Frontal cortex (tissue), 4 donors: ENCODE measurements around the gene SIM2. TPM values are rescaled to one million over a fixed set of nuclear protein-coding genes. Genes with fewer than 3 reads are reported as not detected.

Experiments
- DNase-seq, 2 donors: peaks; one replicate each; pipeline ENCODE4 v3.0.0; 2012; ENCODE audit warnings: low spot score in 2 of 2
- FAIRE-seq: peaks from 2 replicates; lab custom pipeline; 2012; peaks lifted over from hg19 to GRCh38; lab: Jason Lieb, UNC
- total RNA-seq: library from RNA; depleted of rRNA; stranded (reverse); fragments of >200 nt; gene quantifications from one replicate; pipeline ENCODE4 v1.2.3, GENCODE V29; 2014
- donor health status: control.
- donor health status: control.
- donor health status: control.

Gene SIM2
- total RNA-seq, 1 donor from 2014 or later: not detected

DNA sequence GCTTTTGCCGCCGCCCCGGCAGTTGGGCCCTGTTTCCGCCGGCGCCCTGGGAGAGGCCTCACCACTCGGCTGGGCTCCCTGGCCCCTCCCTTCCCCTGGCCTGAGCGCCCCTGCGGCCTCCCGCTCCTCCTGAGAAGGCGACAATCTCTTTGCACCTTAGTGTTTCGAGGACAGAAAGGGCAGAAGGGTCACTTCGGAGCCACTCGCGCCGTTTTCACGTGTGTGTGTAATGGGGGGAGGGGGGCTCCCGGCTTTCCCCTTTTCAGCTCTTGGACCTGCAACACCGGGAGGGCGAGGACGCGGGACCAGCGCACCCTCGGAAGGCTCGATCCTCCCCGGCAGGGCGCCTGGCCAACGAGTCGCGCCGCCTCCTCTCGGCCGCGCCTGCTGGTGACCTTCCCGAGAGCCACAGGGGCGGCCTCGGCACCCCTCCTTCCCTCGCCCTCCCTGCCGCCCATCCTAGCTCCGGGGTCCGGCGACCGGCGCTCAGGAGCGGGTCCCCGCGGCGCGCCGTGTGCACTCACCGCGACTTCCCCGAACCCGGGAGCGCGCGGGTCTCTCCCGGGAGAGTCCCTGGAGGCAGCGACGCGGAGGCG, 432 bp upstream of the SIM2 start:
- DNase-seq: peak in 1 of 2 donors; percentile 32
- no peak for FAIRE-seq

DNA sequence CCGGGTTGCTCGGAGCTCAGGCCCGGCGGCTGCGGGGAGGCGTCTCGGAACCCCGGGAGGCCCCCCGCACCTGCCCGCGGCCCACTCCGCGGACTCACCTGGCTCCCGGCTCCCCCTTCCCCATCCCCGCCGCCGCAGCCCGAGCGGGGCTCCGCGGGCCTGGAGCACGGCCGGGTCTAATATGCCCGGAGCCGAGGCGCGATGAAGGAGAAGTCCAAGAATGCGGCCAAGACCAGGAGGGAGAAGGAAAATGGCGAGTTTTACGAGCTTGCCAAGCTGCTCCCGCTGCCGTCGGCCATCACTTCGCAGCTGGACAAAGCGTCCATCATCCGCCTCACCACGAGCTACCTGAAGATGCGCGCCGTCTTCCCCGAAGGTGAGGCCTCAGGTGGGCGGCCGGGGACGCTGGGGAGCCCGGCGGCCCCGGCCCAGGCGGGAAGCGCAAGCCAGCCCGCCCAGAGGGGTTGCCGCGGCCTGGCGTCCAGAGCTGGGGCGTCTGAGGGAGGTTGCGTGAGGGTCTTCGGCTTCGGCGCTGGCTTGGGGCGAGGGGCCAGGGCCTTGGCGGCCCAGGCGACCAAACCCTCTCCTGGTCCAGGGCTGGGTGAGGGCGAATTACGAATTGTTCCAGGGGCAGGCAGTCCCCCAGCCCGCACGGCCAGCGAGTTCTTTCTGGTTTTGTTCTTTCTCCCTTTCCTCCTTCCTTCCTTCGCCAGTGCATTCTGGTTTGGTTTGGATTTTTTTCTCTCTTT, 805 bp downstream of the SIM2 start:
- DNase-seq: peak in 1 of 2 donors; percentile 25
- no peak for FAIRE-seq

- peak in 1 of 2 donors; percentile 12 for DNase-seq
Observed at GRCh38 chr21:36700295-36700970, 1.5 kb downstream of the SIM2 start.

DNA sequence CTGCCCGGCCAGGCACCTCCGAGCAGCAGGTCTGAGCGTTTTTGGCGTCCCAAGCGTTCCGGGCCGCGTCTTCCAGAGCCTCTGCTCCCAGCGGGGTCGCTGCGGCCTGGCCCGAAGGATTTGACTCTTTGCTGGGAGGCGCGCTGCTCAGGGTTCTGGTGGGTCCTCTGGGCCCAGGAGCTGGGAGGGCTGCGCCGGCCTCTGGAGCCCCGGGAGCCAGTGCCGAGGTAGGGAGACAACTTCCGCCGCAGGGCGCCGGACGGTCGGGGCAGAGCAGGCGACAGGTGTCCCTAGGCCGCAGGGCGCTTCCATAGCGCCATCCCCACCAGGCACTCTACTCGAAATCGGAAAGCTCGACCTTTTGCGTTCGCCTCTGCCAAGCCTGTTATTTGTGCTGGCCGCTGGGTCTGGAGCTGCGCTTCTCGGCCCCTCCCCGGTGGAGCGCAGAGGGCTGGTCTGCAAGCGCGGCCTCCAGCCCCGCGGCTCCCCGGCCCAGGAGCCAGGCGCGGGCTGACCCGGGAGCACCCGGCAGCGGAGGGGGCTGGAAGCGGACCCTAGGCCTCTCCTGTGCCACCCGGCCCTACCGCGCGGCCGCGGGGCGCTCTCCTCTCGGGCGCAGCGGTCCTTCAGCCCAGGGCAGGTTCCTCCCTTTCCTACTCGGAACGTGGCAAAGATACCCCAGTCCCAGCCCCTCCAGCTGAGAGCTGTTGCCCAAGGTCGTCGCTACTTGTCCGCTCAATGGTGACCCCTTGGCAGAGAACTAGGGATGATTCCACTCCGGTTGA, 2.2 kb downstream of the SIM2 start:
- DNase-seq (peak in 1 of 2 donors; percentile 13), FAIRE-seq (no peak)

More at GRCh38 chr21:36700295-36700970, 1.5 kb downstream of the SIM2 start:
- no peak for FAIRE-seq

GRCh38 chr21:36701756-36702621, 3.1 kb downstream of the SIM2 start:
- DNase-seq: peak in 1 of 2 donors; percentile 13
- FAIRE-seq: no peak

- DNase-seq (peak in 1 of 2 donors; percentile 8), FAIRE-seq (no peak)
Observed at GRCh38 chr21:36702622-36702968, 3.7 kb downstream of the SIM2 start.

- FAIRE-seq: no peak
Observed at GRCh38 chr21:36703123-36703522, 4.2 kb downstream of the SIM2 start.

GRCh38 chr21:36703626-36704280, 4.8 kb downstream of the SIM2 start:
- FAIRE-seq: no peak
- DNase-seq: peak in 1 of 2 donors; percentile 28

More at GRCh38 chr21:36703123-36703522, 4.2 kb downstream of the SIM2 start:
- DNase-seq: no peak

DNA sequence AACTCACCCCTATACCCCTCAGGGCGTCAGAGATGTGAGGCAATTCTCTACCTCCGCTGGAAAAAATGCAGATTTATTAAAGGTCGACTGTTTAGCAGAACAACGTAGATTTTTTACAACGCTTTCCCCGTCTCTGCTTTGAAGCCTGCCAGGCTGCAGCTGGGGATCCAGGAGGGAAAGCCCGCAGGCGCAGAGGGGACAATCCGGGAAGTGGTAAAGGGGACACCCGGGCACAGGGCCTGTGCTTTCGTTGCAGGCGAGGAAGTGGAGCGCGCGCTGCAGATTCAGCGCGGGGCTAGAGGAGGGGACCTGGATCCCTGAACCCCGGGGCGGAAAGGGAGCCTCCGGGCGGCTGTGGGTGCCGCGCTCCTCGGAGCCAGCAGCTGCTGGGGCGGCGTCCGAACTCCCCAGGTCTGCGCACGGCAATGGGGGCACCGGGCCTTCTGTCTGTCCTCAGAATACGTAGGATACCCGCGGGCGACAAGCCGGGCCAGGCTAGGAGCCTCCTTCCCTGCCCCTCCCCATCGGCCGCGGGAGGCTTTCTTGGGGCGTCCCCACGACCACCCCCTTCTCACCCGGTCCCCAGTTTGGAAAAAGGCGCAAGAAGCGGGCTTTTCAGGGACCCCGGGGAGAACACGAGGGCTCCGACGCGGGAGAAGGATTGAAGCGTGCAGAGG, 5.5 kb downstream of the SIM2 start:
- DNase-seq (peak in 1 of 2 donors; percentile 40), FAIRE-seq (no peak)

- FAIRE-seq: no peak
- DNase-seq: no peak
Observed at GRCh38 chr21:36704958-36705678, 6.2 kb downstream of the SIM2 start.

DNA sequence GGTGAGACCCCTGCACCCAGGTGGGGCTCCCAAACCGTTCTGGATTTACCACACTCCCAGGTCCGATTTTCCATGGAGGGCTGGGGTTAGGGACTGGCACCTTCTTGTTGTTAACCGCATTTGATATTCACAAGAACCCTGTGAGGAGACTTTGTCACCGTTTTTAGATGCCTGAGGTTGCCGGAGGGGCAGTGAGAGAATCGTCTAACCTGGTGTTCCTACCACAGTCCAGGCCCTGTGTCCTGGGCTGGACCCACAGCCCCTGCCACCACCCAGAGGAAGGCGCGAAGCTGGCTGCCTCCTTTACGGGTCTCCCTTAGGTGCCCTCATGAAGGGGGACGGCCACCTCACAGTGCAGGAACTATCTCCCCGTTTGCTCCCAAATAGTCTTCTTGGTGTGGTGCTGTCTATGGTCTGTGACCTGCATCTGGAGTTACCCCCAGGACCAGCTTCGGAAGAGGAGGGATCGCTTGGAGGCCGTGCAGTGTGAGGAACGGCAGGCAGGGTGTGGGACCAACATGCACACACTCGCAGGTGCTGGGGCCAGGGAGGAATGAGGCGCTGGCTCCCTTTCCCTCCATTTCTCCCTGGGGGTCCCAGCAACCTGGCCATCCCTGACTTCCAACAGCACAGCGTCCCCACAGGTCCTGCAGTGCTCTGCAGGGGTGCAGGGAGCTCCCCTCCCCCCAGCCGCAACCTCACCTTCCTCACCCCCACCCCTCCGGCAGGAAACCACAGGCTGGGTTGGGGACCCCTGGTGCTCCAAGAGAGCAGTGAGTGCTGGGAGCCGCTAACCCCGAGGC, 7.0 kb downstream of the SIM2 start:
- FAIRE-seq (no peak), DNase-seq (no peak)

- DNase-seq (no peak), FAIRE-seq (no peak)
Observed at GRCh38 chr21:36706482-36706852, 7.6 kb downstream of the SIM2 start.

GRCh38 chr21:36706951-36707762, 8.2 kb downstream of the SIM2 start:
- no peak for FAIRE-seq
- DNase-seq: no peak

- DNase-seq (no peak), FAIRE-seq (no peak)
Observed at GRCh38 chr21:36707763-36708285, 8.9 kb downstream of the SIM2 start.

DNA sequence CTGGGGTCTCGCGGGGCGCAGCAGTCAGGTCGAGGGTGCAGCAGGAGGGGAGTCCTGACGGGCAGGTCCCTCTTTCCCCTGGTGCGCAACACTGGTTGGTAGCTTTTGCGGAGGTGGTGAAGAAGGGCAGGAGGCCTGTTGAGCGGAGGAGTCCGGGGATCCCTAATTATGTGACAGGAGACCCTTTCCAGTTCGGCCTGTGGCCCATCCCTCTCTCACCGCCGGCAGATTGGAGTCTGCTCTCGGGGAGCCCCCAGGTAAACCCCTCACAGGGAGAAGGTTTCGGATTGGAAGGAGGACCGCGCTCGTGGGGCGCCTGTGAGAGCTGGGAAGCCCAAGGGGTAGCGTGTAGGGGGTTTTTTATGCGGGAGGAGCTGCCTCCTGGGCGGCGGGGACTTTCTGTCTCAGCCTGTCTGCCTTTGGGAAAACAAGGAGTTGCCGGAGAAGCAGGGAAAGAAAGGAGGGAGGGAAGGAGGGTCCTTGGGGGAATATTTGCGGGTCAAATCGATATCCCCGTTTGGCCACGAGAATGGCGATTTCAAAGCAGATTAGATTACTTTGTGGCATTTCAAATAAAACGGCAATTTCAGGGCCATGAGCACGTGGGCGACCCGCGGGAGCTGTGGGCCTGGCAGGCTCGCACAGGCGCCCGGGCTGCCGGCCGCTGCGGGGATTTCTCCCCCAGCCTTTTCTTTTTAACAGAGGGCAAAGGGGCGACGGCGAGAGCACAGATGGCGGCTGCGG, 9.5 kb downstream of the SIM2 start:
- DNase-seq: no peak
- no peak for FAIRE-seq
